Upper lobe of left lung (tissue), 6 donors: Measurements from ENCODE around the gene DLGAP1. TPM values are rescaled to one million over a fixed set of nuclear protein-coding genes. Genes with fewer than 3 reads are reported as not detected.

ENCODE experiments used
- ATAC-seq, 2 donors: fragments of 200-7000 bp; cut with Tn5 transposase; one replicate each; pipeline ENCODE4 v1.9.1; 2022; ENCODE audit warnings: mild to moderate bottlenecking in 2 of 2, moderate library complexity in 2 of 2; ENCODE audit not compliant: low FRiP score in 2 of 2
- DNase-seq, 2 donors: peaks; one replicate each; pipeline ENCODE4 v3.0.0-alpha.2; 2019 to 2020
- H3K27ac ChIP-seq, 4 donors: fragments of 200-600 bp; sonication (generic); one replicate each; pipeline ENCODE4 v1.5.1; 2016 to 2019
- H3K27me3 ChIP-seq, 4 donors: fragments of 200-600 bp; sonication (generic); one replicate each; pipeline ENCODE4 v1.5.1; 2017 to 2019
- H3K36me3 ChIP-seq, 4 donors: fragments of 200-600 bp; sonication (generic); one replicate each; pipeline ENCODE4 v1.5.1; 2016 to 2019
- H3K4me1 ChIP-seq, 4 donors: fragments of 200-600 bp; sonication (generic); one replicate each; pipeline ENCODE4 v1.5.1; 2018 to 2019
- H3K4me3 ChIP-seq, 4 donors: fragments of 200-600 bp; sonication (generic); one replicate each; pipeline ENCODE4 v1.5.1; 2017 to 2019; ENCODE audit warnings: mild to moderate bottlenecking in 2 of 4, moderate library complexity in 1 of 4
- H3K9me3 ChIP-seq, 4 donors: fragments of 200-600 bp; sonication (generic); one replicate each; pipeline ENCODE4 v1.5.1; 2018 to 2019
- EP300 ChIP-seq, 4 donors: sonication (generic); formaldehyde crosslinking; IDR thresholded peaks; one replicate each; pipeline ENCODE4 v1.5.1; 2017; ENCODE audit warnings: antibody characterized with exemption in 4 of 4, control low read depth in 2 of 4
- POLR2A ChIP-seq, 4 donors: fragments of 450-650 bp; IDR thresholded peaks; one replicate each; pipeline ENCODE4 v1.5.1; 2016 to 2017; ENCODE audit warnings: antibody characterized with exemption in 4 of 4, mild to moderate bottlenecking in 2 of 4
- POLR2AphosphoS5 ChIP-seq, 2 donors: sonication (generic); formaldehyde crosslinking; IDR thresholded peaks; one replicate each; pipeline ENCODE4 v1.5.1; 2017; ENCODE audit warnings: antibody characterized with exemption in 2 of 2
- WGBS, 2 donors: methylation state at CpG; one replicate each; pipeline ENCODE4 v1.1.5; 2017 to 2018; 5-methylcytosine and 5-hydroxymethylcytosine counted together
- total RNA-seq, 6 donors: library from RNA; depleted of rRNA in 4 of 6; stranded (reverse); fragments of >200 nt in 4 of 6; gene quantifications; one replicate each; pipeline versions ENCODE4 v1.1.0 to v1.2.1, GENCODE V29; 2016 to 2021
- TF ChIP-seq, protein P1 (sequence below), 6 experiments: fragments of 450-650 bp in 4 of 6; fragments of 200-600 bp in 2 of 6; sonication (generic) in 2 of 6; IDR thresholded peaks; one replicate each; pipeline ENCODE4 v1.5.1; 2016 to 2019; ENCODE audit warnings: antibody characterized with exemption in 6 of 6
- donor health status: DM: no; HTN: no; CAD: no; lungs with moderate emphysema.
- donor health status: DM: no; HTN: yes; CAD: no; lungs with severe emphysema.

DLGAP1 gene
- total RNA-seq, 6 donors from 2014 or later: 2.1 to 4.6 (median 3.6) TPM

DNA sequence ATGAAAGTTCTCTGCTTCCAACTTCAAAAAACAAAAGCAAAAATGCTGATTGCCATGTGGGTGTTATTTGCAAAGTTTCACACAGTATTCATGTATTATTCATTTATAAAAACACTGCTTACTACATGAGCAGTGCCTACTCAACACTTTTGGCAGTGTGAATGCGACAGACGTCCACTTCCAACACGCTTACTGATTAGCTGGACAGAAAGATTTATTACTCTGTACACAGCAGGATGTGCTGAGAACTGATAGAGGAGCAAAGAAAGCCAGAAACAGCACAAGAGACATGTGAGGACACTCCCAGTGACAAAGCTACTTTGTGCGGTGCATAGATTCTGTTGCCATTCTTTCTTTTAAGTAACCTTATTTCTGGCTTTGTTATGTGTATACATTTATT lies 258.8 kb downstream of the DLGAP1 start:
- DNase-seq (no peak), ATAC-seq (no peak)
- Histone ChIP-seq H3K4me1 (no peaks in the 10 kb centered on the region), H3K36me3 (no peaks in the 10 kb centered on the region), H3K27me3 (no peaks in the 10 kb centered on the region), H3K27ac (no peak overlapping the region), H3K9me3 (no peaks in the 10 kb centered on the region), H3K4me3 (no peak overlapping the region)
- TF ChIP-seq EP300 (IDR thresholded peaks at IDR 0.05) (no peak), POLR2A (IDR thresholded peaks at IDR 0.05) (no peak), POLR2AphosphoS5 (IDR thresholded peaks at IDR 0.05) (no peak)
- TF ChIP-seq, protein P1, sequence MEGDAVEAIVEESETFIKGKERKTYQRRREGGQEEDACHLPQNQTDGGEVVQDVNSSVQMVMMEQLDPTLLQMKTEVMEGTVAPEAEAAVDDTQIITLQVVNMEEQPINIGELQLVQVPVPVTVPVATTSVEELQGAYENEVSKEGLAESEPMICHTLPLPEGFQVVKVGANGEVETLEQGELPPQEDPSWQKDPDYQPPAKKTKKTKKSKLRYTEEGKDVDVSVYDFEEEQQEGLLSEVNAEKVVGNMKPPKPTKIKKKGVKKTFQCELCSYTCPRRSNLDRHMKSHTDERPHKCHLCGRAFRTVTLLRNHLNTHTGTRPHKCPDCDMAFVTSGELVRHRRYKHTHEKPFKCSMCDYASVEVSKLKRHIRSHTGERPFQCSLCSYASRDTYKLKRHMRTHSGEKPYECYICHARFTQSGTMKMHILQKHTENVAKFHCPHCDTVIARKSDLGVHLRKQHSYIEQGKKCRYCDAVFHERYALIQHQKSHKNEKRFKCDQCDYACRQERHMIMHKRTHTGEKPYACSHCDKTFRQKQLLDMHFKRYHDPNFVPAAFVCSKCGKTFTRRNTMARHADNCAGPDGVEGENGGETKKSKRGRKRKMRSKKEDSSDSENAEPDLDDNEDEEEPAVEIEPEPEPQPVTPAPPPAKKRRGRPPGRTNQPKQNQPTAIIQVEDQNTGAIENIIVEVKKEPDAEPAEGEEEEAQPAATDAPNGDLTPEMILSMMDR (IDR thresholded peaks at IDR 0.05): no peak
- 32 to 50% methylated on average over 4 of the region's 4 CpGs for WGBS, 2 donors

GRCh38 chr18:4193086-4193485 lies 262.0 kb downstream of the DLGAP1 start:
- DNase-seq: no peak

GRCh38 chr18:4181882-4182568 lies 273.1 kb downstream of the DLGAP1 start:
- Histone ChIP-seq H3K27me3 (no peaks in the 10 kb centered on the region), H3K36me3 (no peaks in the 10 kb centered on the region), H3K9me3 (no peaks in the 10 kb centered on the region), H3K4me3 (no peak overlapping the region), H3K27ac (no peak overlapping the region), H3K4me1 (no peaks in the 10 kb centered on the region)
- 85 to 90% methylated on average over 7 of the region's 7 CpGs for WGBS, 2 donors
- DNase-seq: no peak
- TF ChIP-seq, protein P1 (IDR thresholded peaks at IDR 0.05): no peak
- TF ChIP-seq POLR2A (IDR thresholded peaks at IDR 0.05): no peak
- no peak for TF ChIP-seq EP300 (IDR thresholded peaks at IDR 0.05)
- TF ChIP-seq POLR2AphosphoS5 (IDR thresholded peaks at IDR 0.05): no peak
- ATAC-seq: no peak

More at GRCh38 chr18:4193086-4193485, 262.0 kb downstream of the DLGAP1 start:
- no peaks in the 10 kb centered on the region for H3K27me3 ChIP-seq
- no peaks in the 10 kb centered on the region for H3K4me1 ChIP-seq
- H3K4me3 ChIP-seq: no peak overlapping the region
- WGBS, 2 donors: 44 to 70% methylated on average over 3 of the region's 3 CpGs
- H3K9me3 ChIP-seq: no peaks in the 10 kb centered on the region
- TF ChIP-seq POLR2AphosphoS5 (IDR thresholded peaks at IDR 0.05) (no peak), EP300 (IDR thresholded peaks at IDR 0.05) (no peak), POLR2A (IDR thresholded peaks at IDR 0.05) (no peak)
- TF ChIP-seq, protein P1 (IDR thresholded peaks at IDR 0.05): no peak
- ATAC-seq: no peak
- H3K36me3 ChIP-seq: no peaks in the 10 kb centered on the region
- H3K27ac ChIP-seq: no peak overlapping the region

- WGBS, 2 donors: 60 to 70% methylated on average over 3 of the region's 3 CpGs
- no peak overlapping the region for H3K27ac ChIP-seq
- H3K36me3 ChIP-seq: no peaks in the 10 kb centered on the region
Observed at GRCh38 chr18:4181086-4181485, 274.0 kb downstream of the DLGAP1 start.

More at GRCh38 chr18:4181086-4181485, 274.0 kb downstream of the DLGAP1 start:
- no peak overlapping the region for H3K4me3 ChIP-seq
- no peaks in the 10 kb centered on the region for H3K9me3 ChIP-seq
- no peaks in the 10 kb centered on the region for H3K27me3 ChIP-seq
- no peak for ATAC-seq
- TF ChIP-seq POLR2AphosphoS5 (IDR thresholded peaks at IDR 0.05) (no peak), EP300 (IDR thresholded peaks at IDR 0.05) (no peak), POLR2A (IDR thresholded peaks at IDR 0.05) (no peak)
- TF ChIP-seq, protein P1 (IDR thresholded peaks at IDR 0.05): no peak
- no peak for DNase-seq
- no peaks in the 10 kb centered on the region for H3K4me1 ChIP-seq
